ENCODE data around the gene ASH1L.

ASH1L gene

DNA sequence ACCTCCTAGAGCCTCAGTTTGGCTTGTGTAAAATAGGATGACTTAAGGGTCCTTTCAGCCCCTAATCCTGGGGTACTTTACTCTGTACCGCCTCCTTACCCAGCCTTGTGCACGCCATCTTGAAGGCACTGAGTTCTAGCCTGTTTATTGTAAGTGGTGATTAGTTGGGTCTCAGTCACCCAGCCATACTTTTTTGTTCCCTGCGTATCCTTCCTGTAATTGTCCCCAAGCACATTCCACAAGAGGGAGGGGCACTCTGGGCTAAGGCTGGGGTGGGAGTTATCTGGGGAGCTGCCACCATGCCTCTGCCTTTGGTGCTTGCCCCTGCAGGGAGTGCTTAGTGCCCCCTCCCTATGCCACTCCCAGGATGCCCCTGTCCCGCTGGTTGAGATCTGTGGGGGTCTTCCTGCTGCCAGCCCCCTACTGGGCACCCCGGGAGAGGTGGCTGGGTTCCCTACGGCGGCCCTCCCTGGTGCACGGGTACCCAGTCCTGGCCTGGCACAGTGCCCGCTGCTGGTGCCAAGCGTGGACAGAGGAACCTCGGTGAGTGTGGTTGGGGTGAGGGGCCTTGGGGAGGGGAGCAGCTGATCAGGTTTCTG is 253.1 kb downstream of the ASH1L start:
- Histone ChIP-seq H3K27ac (replicated peaks) (peak overlapping the region; percentile 90), H3K27me3 (ENCODE audit: insufficient read depth, poor library complexity, severe bottlenecking) (no peaks in the 10 kb centered on the region), H3K4me3 (replicated peaks; ENCODE audit: insufficient read depth, low read length) (peak overlapping the region; percentile 91)
- TF ChIP-seq SPI1 (IDR thresholded peaks at IDR 0.05; ENCODE audit: borderline replicate concordance, low read depth) (no peak), POLR2AphosphoS5 (IDR thresholded peaks at IDR 0.05; ENCODE audit: low read depth) (peak; percentile 49; the same call in 1 of the 2 replicates), GABPA (IDR thresholded peaks at IDR 0.05; ENCODE audit: low read depth) (no peak)
- TF ChIP-seq, protein P1, sequence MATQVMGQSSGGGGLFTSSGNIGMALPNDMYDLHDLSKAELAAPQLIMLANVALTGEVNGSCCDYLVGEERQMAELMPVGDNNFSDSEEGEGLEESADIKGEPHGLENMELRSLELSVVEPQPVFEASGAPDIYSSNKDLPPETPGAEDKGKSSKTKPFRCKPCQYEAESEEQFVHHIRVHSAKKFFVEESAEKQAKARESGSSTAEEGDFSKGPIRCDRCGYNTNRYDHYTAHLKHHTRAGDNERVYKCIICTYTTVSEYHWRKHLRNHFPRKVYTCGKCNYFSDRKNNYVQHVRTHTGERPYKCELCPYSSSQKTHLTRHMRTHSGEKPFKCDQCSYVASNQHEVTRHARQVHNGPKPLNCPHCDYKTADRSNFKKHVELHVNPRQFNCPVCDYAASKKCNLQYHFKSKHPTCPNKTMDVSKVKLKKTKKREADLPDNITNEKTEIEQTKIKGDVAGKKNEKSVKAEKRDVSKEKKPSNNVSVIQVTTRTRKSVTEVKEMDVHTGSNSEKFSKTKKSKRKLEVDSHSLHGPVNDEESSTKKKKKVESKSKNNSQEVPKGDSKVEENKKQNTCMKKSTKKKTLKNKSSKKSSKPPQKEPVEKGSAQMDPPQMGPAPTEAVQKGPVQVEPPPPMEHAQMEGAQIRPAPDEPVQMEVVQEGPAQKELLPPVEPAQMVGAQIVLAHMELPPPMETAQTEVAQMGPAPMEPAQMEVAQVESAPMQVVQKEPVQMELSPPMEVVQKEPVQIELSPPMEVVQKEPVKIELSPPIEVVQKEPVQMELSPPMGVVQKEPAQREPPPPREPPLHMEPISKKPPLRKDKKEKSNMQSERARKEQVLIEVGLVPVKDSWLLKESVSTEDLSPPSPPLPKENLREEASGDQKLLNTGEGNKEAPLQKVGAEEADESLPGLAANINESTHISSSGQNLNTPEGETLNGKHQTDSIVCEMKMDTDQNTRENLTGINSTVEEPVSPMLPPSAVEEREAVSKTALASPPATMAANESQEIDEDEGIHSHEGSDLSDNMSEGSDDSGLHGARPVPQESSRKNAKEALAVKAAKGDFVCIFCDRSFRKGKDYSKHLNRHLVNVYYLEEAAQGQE (IDR thresholded peaks at IDR 0.05; ENCODE audit: insufficient replicate concordance, low read depth) = peak; percentile 16
- DNase-seq (ENCODE audit: low read depth in 1 of 2, low spot score in 1 of 2) = peak in 1 of 2 experiments; percentile 50

DNA sequence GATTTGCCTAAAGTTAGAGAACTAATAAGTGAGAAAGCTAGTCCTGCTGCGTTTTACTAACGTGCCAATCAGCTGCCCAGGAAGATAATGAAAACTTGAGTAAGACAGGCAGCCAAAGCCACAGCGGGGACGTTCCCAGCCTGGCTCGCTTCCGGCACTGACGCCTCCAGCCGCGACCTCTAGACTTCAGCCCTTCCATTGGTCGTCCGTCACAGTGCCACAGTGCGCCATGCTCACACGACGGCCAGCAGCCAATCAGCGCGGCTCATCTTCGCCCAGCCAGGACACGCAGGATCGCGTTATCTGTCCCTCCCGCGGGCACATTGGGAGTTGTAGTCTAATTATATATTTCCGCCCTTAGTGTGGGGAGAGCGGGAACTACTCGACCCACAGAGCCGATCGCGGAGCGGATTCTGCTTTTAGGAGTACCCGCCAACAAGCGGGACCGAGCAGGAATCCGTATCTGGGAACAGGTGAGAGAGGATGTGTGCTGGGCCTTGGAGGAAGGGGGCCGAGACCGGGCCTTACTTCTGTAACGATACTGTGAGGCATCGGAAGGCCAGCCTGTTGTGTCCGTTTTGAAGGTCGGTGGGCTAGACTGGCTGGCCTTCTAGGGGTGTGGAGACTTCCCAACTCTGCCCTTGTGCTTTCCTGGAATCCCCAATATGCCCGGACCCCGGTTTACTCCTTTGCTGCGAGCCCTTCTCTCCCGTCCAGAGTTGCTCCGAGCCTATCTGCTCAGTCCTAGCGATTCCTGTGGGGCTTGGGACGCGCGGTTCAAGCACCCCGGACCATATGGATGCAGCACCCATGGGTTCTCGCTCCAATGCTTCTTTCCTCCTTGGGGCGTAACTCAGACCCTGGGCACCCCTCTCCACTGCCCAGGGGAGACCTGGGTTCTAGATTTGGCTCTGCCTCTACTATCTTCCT is 253.8 kb downstream of the ASH1L start, which contains the start of gene FDPS:
Gene FDPS (plus strand): TSS at position 374 of the 930 bp plus-strand sequence. CDS start 924 bp downstream, outside the sequence.
- peak within 1 kb of the TSS; percentile 91 for H3K4me3 ChIP-seq (replicated peaks; ENCODE audit: insufficient read depth, low read length)
- peak; percentile 98 to 100 for DNase-seq (ENCODE audit: low read depth in 1 of 2, low spot score in 1 of 2)
- no peaks in the 10 kb centered on the region for H3K27me3 ChIP-seq (ENCODE audit: insufficient read depth, poor library complexity, severe bottlenecking)
- H3K27ac ChIP-seq (replicated peaks) = peak within 1 kb of the TSS; percentile 90
- TF ChIP-seq SPI1 (IDR thresholded peaks at IDR 0.05; ENCODE audit: borderline replicate concordance, low read depth) = no peak
- TF ChIP-seq POLR2AphosphoS5 (IDR thresholded peaks at IDR 0.05; ENCODE audit: low read depth) = peak; percentile 47; the same call in 1 of the 2 replicates
- TF ChIP-seq, protein P1 (IDR thresholded peaks at IDR 0.05; ENCODE audit: insufficient replicate concordance, low read depth) = peak; percentile 36
- peak; percentile 38; the same call in 1 of the 2 replicates for TF ChIP-seq GABPA (IDR thresholded peaks at IDR 0.05; ENCODE audit: low read depth)
- TF ChIP-seq, protein P2, sequence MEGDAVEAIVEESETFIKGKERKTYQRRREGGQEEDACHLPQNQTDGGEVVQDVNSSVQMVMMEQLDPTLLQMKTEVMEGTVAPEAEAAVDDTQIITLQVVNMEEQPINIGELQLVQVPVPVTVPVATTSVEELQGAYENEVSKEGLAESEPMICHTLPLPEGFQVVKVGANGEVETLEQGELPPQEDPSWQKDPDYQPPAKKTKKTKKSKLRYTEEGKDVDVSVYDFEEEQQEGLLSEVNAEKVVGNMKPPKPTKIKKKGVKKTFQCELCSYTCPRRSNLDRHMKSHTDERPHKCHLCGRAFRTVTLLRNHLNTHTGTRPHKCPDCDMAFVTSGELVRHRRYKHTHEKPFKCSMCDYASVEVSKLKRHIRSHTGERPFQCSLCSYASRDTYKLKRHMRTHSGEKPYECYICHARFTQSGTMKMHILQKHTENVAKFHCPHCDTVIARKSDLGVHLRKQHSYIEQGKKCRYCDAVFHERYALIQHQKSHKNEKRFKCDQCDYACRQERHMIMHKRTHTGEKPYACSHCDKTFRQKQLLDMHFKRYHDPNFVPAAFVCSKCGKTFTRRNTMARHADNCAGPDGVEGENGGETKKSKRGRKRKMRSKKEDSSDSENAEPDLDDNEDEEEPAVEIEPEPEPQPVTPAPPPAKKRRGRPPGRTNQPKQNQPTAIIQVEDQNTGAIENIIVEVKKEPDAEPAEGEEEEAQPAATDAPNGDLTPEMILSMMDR (IDR thresholded peaks at IDR 0.05; ENCODE audit: insufficient read depth, low read length) = no peak

DNA sequence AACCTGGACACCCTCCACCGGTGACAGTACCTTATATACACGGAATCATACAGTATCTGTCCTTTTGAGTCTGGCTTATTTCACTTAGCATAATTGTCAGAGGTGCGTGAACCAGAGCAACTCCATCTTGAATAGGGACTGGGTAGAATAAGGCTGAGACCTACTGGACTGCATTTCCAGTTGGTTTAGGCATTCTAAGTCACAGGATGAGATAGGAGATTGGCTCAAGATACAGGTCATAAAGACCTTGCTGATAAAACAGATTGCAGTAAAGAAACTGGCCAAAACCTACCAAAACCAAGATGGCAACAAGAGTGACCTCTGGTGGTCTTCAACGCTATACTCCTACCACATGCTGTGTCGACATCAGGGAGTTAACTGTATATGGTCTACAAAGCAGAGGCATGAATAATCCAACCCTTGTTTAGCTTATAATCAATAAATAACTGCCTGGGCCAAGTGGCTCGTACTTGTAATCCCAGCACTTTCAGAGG is 255.3 kb downstream of the ASH1L start:
- TF ChIP-seq SPI1 (IDR thresholded peaks at IDR 0.05; ENCODE audit: borderline replicate concordance, low read depth) = no peak
- TF ChIP-seq, protein P1 (IDR thresholded peaks at IDR 0.05; ENCODE audit: insufficient replicate concordance, low read depth) = no peak
- no peak for TF ChIP-seq POLR2AphosphoS5 (IDR thresholded peaks at IDR 0.05; ENCODE audit: low read depth)
- Histone ChIP-seq H3K4me3 (replicated peaks; ENCODE audit: insufficient read depth, low read length) (no peak overlapping the region), H3K27ac (replicated peaks) (peak overlapping the region; percentile 90), H3K27me3 (ENCODE audit: insufficient read depth, poor library complexity, severe bottlenecking) (no peaks in the 10 kb centered on the region)
- peak in 1 of 2 experiments; percentile 52 for DNase-seq (ENCODE audit: low read depth in 1 of 2, low spot score in 1 of 2)
